Stimulated activated CD4-positive, alpha-beta T cell treated with anti-CD3 and anti-CD28 coated beads, Interleukin-12 subunit alpha, Interleukin-12 subunit beta, amount 100 ng/mL, for 48 hours (primary cell): Measurements from ENCODE around the gene SEMA6C.
"Not testable (repeated sequence)": the region's sequence is repeated elsewhere in the genome, so short reads cannot be mapped to it uniquely, and the experiment has no call there.

Experiments used
- DNase-seq, 3 donors: peaks; one replicate each; pipeline ENCODE4 v3.0.0-alpha.2; 2020; ENCODE audit warnings: low read depth in 2 of 3, low spot score in 1 of 3

The SEMA6C gene

GRCh38 chr1:151130987-151131586 lies 15.3 kb downstream of the SEMA6C start:
- DNase-seq = peak; percentile 79 to 81 (median 79)

DNA sequence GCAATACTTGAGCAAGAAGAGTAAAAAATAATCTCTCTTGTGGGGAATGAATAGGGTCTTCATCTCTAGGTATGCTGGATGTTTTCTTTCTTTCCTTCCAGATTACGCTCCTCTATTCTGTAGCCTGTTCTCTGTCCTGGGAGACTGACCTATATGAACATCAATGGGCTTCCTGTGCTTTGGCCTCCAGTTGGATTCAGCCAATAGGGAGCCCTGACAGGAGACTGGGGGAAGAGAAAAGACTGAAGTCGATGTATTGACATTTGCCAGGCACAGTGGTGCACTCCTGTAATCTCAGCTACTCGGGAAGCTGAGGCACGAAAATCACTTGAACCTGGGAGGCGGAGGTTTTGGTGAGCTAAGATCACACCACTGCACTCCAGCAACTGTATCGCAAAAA lies 17.6 kb downstream of the SEMA6C start:
- no peak for DNase-seq

GRCh38 chr1:151124763-151125403 lies 21.5 kb downstream of the SEMA6C start:
- DNase-seq = no peak

- DNase-seq = no peak
These were observed 32.6 kb downstream of the SEMA6C start for GRCh38 chr1:151113877-151114276.

DNA sequence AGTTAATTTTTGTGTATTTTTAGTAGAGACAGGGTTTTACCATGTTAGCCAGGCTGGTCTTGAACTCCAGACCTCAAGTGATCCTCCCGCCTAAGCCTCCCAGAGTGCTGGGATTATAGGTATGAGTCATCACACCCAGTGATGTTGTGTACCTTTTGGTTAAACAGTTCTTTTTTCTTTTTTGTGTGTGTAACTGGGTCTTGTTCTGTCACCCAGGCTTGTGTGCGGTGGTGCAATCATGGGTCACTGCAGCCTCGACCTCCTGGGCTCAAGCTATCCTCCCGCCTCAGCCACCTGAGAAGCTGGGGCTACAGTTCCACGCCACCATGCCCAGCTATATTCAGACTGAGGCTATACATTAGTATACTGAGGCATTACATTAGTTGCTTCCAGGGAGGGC lies 38.1 kb downstream of the SEMA6C start:
- no peak for DNase-seq

DNA sequence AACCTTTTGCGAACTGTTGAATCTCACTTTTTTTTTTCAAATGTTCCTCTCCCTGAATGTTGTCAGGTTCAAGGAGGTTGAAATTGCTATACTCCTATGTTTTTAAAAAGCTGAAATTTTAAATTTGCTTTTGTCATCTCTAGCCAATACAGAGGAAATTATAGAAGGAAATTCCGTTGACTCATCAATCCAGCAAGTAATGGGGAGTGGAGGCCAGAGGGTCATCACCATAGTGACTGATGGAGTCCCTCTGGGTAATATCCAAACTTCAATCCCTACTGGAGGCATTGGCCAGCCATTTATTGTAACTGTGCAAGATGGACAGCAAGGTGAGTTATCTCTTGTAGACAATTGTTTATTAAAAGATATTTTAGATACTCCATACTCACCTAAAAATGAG lies 39.5 kb downstream of the SEMA6C start:
- DNase-seq = no peak

GRCh38 chr1:151104630-151105029 lies 41.8 kb downstream of the SEMA6C start:
- DNase-seq = no peak

DNA sequence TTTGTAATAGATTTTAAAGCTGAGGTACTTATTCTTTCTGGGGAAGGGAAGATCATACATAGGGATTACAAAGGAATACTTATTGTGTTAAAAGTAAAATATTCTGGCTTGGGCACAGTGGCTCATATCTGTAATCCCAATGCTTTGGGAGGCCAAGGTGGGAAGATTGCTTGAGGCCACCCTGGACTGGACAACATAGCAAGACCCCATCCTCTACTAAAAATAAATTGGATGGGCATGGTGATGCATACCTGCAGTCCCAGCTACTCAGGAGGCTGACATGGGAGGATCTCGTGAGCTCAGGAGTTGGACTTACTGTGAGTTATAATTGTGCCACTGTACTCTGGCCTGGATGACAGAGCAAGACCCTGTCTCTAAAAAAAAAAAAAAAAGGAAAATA lies 48.3 kb downstream of the SEMA6C start:
- no peak for DNase-seq

GRCh38 chr1:151097426-151097825 lies 49.0 kb downstream of the SEMA6C start:
- not testable (repeated sequence) for DNase-seq

- DNase-seq = no peak
These were observed 60.4 kb downstream of the SEMA6C start for GRCh38 chr1:151085953-151086559.
